ENCODE measurements around the gene CD300H.

- TF ChIP-seq, protein P1, sequence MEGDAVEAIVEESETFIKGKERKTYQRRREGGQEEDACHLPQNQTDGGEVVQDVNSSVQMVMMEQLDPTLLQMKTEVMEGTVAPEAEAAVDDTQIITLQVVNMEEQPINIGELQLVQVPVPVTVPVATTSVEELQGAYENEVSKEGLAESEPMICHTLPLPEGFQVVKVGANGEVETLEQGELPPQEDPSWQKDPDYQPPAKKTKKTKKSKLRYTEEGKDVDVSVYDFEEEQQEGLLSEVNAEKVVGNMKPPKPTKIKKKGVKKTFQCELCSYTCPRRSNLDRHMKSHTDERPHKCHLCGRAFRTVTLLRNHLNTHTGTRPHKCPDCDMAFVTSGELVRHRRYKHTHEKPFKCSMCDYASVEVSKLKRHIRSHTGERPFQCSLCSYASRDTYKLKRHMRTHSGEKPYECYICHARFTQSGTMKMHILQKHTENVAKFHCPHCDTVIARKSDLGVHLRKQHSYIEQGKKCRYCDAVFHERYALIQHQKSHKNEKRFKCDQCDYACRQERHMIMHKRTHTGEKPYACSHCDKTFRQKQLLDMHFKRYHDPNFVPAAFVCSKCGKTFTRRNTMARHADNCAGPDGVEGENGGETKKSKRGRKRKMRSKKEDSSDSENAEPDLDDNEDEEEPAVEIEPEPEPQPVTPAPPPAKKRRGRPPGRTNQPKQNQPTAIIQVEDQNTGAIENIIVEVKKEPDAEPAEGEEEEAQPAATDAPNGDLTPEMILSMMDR (IDR thresholded peaks at IDR 0.05; ENCODE audit: insufficient read depth, low read depth, low read length) = no peak
- no peak for TF ChIP-seq EZH2 (IDR thresholded peaks at IDR 0.05; ENCODE audit: insufficient read depth, low read length)
Observed at GRCh38 chr17:74571621-74572270, 4.4 kb upstream of the CD300H start.
